SU-DHL-6 (cell line): ENCODE measurements around the gene ENDOU.

ENCODE experiments used
- H2AFZ ChIP-seq: fragments of 200-600 bp; sonication (generic); 2 replicates; pipeline ENCODE4 v1.6.1; 2014; ENCODE audit warnings: low read depth, mild to moderate bottlenecking, moderate library complexity, mixed read lengths, antibody characterized with exemption, low read length; ENCODE audit not compliant: severe bottlenecking
- H3F3A ChIP-seq: fragments of 200-600 bp; shearing (Covaris generic); 2 replicates; pipeline ENCODE4 v1.6.0; 2016; ENCODE audit warnings: antibody characterized with exemption, mild to moderate bottlenecking; ENCODE audit not compliant: insufficient read depth
- H3K27ac ChIP-seq: fragments of 200-600 bp; sonication (generic); 2 replicates; pipeline ENCODE4 v1.5.1; 2016; ENCODE audit warnings: low read depth, mild to moderate bottlenecking, low read length, moderate library complexity, mixed read lengths
- H3K27me3 ChIP-seq: fragments of 200-600 bp; sonication (generic), shearing (Covaris generic); 2 replicates; pipeline ENCODE4 v1.6.0; 2014; ENCODE audit warnings: mild to moderate bottlenecking, low read length
- H3K36me3 ChIP-seq: fragments of 200-600 bp; sonication (generic); 2 replicates; pipeline ENCODE4 v1.6.1; 2014; ENCODE audit warnings: mild to moderate bottlenecking, low read length, mixed read lengths
- H3K4me2 ChIP-seq: fragments of 300-600, 200-600 bp; shearing (Covaris generic), sonication (generic); 2 replicates; pipeline ENCODE4 v1.6.0; 2014; ENCODE audit warnings: low read length, low read depth, mild to moderate bottlenecking; ENCODE audit not compliant: poor library complexity, severe bottlenecking
- H3K4me3 ChIP-seq: fragments of 200-600 bp; sonication (generic); 2 replicates; pipeline ENCODE4 v1.5.1; 2014; ENCODE audit warnings: antibody characterized with exemption, low read length, mild to moderate bottlenecking, mixed read lengths; ENCODE audit not compliant: insufficient read depth, poor library complexity, severe bottlenecking
- H3K79me2 ChIP-seq: fragments of 200-600 bp; sonication (generic); 2 replicates; pipeline ENCODE4 v1.6.1; 2014; ENCODE audit warnings: mild to moderate bottlenecking, low read length, moderate library complexity; ENCODE audit not compliant: insufficient read depth
- H3K9ac ChIP-seq: fragments of 200-600 bp; sonication (generic); 2 replicates; pipeline ENCODE4 v1.7.0; 2014; ENCODE audit warnings: mild to moderate bottlenecking, low read length
- H3K9me2 ChIP-seq: fragments of 200-600 bp; sonication (generic); replicated peaks from 2 replicates; pipeline ENCODE4 v1.6.1; 2014; ENCODE audit warnings: low read length; ENCODE audit not compliant: insufficient read depth
- H3K9me3 ChIP-seq: fragments of 200-600 bp; sonication (generic); 2 replicates; pipeline ENCODE4 v1.6.1; 2014; ENCODE audit warnings: low read length, mixed read lengths; ENCODE audit not compliant: insufficient read depth
- H4K20me1 ChIP-seq: fragments of 200-600 bp; sonication (generic); 2 replicates; pipeline ENCODE4 v1.6.1; 2014; ENCODE audit warnings: low read depth, mild to moderate bottlenecking, antibody characterized with exemption, low read length, moderate library complexity, mixed read lengths
- EZH2phosphoT487 ChIP-seq: fragments of 200-600 bp; sonication (generic), shearing (Covaris generic); conservative IDR thresholded peaks from 2 replicates; pipeline ENCODE4 v1.6.1; 2018; ENCODE audit warnings: mild to moderate bottlenecking, antibody characterized with exemption, low read length, moderate library complexity, mixed read lengths
- TF ChIP-seq, protein P1 (sequence below): fragments of 200-600 bp; sonication (generic); IDR thresholded peaks from one replicate; pipeline ENCODE4 v1.5.1; 2017; ENCODE audit warnings: antibody characterized with exemption, mild to moderate bottlenecking, low read length, moderate library complexity; ENCODE audit not compliant: insufficient read depth, poor library complexity, severe bottlenecking

Gene ENDOU

DNA sequence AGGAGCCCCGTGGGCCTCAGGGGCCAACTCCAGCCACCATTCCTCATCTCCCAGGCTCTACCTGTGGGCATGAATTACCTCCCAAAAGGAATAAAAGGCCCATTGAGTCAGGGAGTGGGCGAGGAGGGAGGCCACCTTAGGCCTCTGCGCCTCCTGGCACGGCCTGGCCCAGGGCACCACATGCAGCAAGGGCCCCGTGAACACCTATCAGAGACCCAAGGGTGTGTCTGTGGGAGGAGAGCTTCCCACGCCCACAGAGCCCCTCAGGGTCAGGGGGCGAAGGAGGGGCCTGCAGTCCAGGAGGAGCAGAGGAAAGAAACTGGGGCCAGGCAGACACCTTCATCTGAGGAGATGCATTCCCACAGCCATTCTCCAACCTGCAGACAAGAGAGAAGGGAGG, 21.2 kb upstream of the ENDOU start:
- Histone ChIP-seq H3K4me3 (no peak overlapping the region), H3K9me3 (no peaks in the 10 kb centered on the region), H3K9ac (no peak overlapping the region), H3K4me2 (no peak overlapping the region), H3K36me3 (no peaks in the 10 kb centered on the region), H4K20me1 (no peaks in the 10 kb centered on the region), H3F3A (peaks cover 5% of the 10 kb centered on the region), H2AFZ (no peak overlapping the region), H3K27ac (no peak overlapping the region), H3K9me2 (no peaks in the 10 kb centered on the region), H3K79me2 (no peaks in the 10 kb centered on the region), H3K27me3 (no peaks in the 10 kb centered on the region)
- no peak for TF ChIP-seq EZH2phosphoT487
- TF ChIP-seq, protein P1, sequence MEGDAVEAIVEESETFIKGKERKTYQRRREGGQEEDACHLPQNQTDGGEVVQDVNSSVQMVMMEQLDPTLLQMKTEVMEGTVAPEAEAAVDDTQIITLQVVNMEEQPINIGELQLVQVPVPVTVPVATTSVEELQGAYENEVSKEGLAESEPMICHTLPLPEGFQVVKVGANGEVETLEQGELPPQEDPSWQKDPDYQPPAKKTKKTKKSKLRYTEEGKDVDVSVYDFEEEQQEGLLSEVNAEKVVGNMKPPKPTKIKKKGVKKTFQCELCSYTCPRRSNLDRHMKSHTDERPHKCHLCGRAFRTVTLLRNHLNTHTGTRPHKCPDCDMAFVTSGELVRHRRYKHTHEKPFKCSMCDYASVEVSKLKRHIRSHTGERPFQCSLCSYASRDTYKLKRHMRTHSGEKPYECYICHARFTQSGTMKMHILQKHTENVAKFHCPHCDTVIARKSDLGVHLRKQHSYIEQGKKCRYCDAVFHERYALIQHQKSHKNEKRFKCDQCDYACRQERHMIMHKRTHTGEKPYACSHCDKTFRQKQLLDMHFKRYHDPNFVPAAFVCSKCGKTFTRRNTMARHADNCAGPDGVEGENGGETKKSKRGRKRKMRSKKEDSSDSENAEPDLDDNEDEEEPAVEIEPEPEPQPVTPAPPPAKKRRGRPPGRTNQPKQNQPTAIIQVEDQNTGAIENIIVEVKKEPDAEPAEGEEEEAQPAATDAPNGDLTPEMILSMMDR, result no peak

DNA sequence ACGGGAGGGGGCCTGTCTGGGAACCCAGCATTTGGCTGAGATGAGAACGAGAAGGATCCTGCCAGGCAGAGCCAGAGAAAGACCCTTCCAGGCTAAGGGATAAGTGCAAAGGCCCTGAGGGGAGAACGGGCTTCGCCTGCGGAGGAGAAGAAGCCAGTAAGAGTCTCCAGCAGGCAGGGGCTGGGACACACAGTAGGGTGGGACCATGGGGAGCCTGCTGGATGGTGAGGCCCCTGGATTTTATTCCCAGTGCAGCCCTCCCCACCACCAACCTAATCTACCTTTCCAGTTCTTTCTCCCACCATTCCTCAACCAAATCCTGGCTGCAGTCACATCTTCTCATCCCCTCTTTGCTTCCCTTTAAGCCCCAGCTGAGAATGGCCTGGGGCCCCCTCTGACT, 20.8 kb upstream of the ENDOU start:
- no peaks in the 10 kb centered on the region for H3K79me2 ChIP-seq
- no peaks in the 10 kb centered on the region for H4K20me1 ChIP-seq
- no peak overlapping the region for H3K9ac ChIP-seq
- no peaks in the 10 kb centered on the region for H3K9me3 ChIP-seq
- TF ChIP-seq EZH2phosphoT487, result no peak
- TF ChIP-seq, protein P1, result no peak
- no peak overlapping the region for H2AFZ ChIP-seq
- no peaks in the 10 kb centered on the region for H3K36me3 ChIP-seq
- H3K27ac ChIP-seq, result no peak overlapping the region
- no peak overlapping the region for H3K4me3 ChIP-seq
- H3K4me2 ChIP-seq, result no peak overlapping the region
- no peaks in the 10 kb centered on the region for H3K27me3 ChIP-seq
- H3K9me2 ChIP-seq, result no peaks in the 10 kb centered on the region
- H3F3A ChIP-seq, result peaks cover 5% of the 10 kb centered on the region

DNA sequence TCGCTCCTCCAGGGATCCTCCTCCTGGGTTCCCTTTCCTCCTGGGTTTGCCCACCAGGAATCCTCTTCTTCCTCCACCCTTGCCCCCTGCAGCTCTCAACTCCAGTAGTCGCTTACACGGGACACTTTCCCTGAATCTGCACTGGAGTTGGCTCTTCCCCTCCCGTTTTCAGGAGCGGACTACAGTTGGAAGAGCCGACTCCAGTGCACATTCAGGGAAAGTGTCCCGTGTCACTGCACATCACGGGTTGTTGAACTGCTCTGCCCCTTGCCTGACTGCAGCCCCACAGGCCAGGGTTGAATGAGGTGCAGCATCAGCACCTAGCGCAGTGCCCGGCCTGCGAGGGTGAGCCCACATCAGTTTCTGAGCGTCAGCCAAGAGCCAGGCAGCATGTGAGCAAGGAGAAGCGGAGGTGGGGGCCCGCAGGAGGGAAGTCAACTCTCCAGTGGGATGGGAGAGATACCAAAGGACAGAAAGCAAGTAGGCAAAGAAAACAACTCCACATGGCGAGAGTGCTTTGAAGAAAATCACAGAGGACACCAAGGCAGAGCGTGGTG, 20.3 kb upstream of the ENDOU start:
- no peak overlapping the region for H3K4me2 ChIP-seq
- H3K36me3 ChIP-seq, result no peaks in the 10 kb centered on the region
- no peak for TF ChIP-seq EZH2phosphoT487
- TF ChIP-seq, protein P1, result no peak
- no peaks in the 10 kb centered on the region for H3K9me2 ChIP-seq
- H4K20me1 ChIP-seq, result no peaks in the 10 kb centered on the region
- H3K9ac ChIP-seq, result no peak overlapping the region
- H3F3A ChIP-seq, result peaks cover 5% of the 10 kb centered on the region
- H2AFZ ChIP-seq, result no peak overlapping the region
- no peak overlapping the region for H3K27ac ChIP-seq
- H3K79me2 ChIP-seq, result no peaks in the 10 kb centered on the region
- no peak overlapping the region for H3K4me3 ChIP-seq
- no peaks in the 10 kb centered on the region for H3K9me3 ChIP-seq
- no peaks in the 10 kb centered on the region for H3K27me3 ChIP-seq
